ENCODE results near the gene SORBS1. TPM values are rescaled to one million over a fixed set of nuclear protein-coding genes. Genes with fewer than 3 reads are reported as not detected.
A peak's percentile ranks its signal among the peaks of the same experiment; 100 is the strongest.

SORBS1 gene
- total RNA-seq, 1 donor from 2014 or later: 16.1 TPM

GRCh38 chr10:95295031-95295755, 266.0 kb downstream of the SORBS1 start:
- no peak overlapping the region for H3K4me3 Mint-ChIP-seq
- Histone ChIP-seq H2AFZ (replicated peaks) (peak overlapping the region; percentile 97), H3K9ac (no peak overlapping the region), H3F3A (ENCODE audit: low read depth) (peaks cover 17% of the 10 kb centered on the region), H3K27ac (no peak overlapping the region), H3K36me3 (no peaks in the 10 kb centered on the region), H3K4me3 (peak overlapping the region; percentile 15), H3K27me3 (peaks cover 69% of the 10 kb centered on the region), H3K4me2 (peak overlapping the region; percentile 46), H3K4me1 (peaks cover 10% of the 10 kb centered on the region), H3K79me2 (ENCODE audit: low read depth) (no peaks in the 10 kb centered on the region), H3K9me3 (ENCODE audit: low read depth) (no peaks in the 10 kb centered on the region), H4K20me1 (ENCODE audit: low read depth) (no peaks in the 10 kb centered on the region)
- H3K9me3 Mint-ChIP-seq: peaks cover 3% of the 10 kb centered on the region
- peak; percentile 70 for DNase-seq (ENCODE audit: low spot score)
- peaks cover 25% of the 10 kb centered on the region for H3K27me3 Mint-ChIP-seq (ENCODE audit: insufficient read depth, low read depth)
- H3K27ac Mint-ChIP-seq: no peak overlapping the region
- H3K36me3 Mint-ChIP-seq: no peaks in the 10 kb centered on the region
- H3K4me1 Mint-ChIP-seq: peaks cover 3% of the 10 kb centered on the region
- TF ChIP-seq CTCF (IDR thresholded peaks at IDR 0.05): no peak
- peak; percentile 36 for TF ChIP-seq EZH2 (IDR thresholded peaks at IDR 0.05)
- TF ChIP-seq EZH2phosphoT487 (IDR thresholded peaks at IDR 0.05): no peak

- Histone ChIP-seq H3K36me3 (no peaks in the 10 kb centered on the region), H3K4me2 (no peak overlapping the region), H3K79me2 (ENCODE audit: low read depth) (peaks cover 3% of the 10 kb centered on the region), H4K20me1 (ENCODE audit: low read depth) (no peaks in the 10 kb centered on the region), H3K9me3 (ENCODE audit: low read depth) (no peaks in the 10 kb centered on the region), H3K4me3 (no peak overlapping the region), H3F3A (ENCODE audit: low read depth) (peaks cover 17% of the 10 kb centered on the region), H3K9ac (no peak overlapping the region), H3K27me3 (peaks cover 84% of the 10 kb centered on the region), H3K4me1 (peaks cover 22% of the 10 kb centered on the region), H3K27ac (no peak overlapping the region), H2AFZ (replicated peaks) (no peak overlapping the region)
- Mint-ChIP-seq H3K27me3 (ENCODE audit: insufficient read depth, low read depth) (peaks cover 36% of the 10 kb centered on the region), H3K9me3 (peaks cover 6% of the 10 kb centered on the region), H3K27ac (no peak overlapping the region), H3K36me3 (no peaks in the 10 kb centered on the region), H3K4me1 (peaks cover 8% of the 10 kb centered on the region), H3K4me3 (no peak overlapping the region)
- DNase-seq (ENCODE audit: low spot score): no peak
- TF ChIP-seq CTCF (IDR thresholded peaks at IDR 0.05) (no peak), EZH2 (IDR thresholded peaks at IDR 0.05) (no peak), EZH2phosphoT487 (IDR thresholded peaks at IDR 0.05) (no peak)
Measured at GRCh38 chr10:95293631-95294030, 267.5 kb downstream of the SORBS1 start.

GRCh38 chr10:95291365-95292039, 269.7 kb downstream of the SORBS1 start:
- Histone ChIP-seq H3K27ac (no peak overlapping the region), H3K36me3 (no peaks in the 10 kb centered on the region), H3K4me3 (peak overlapping the region; percentile 96), H3K9ac (no peak overlapping the region), H3K79me2 (ENCODE audit: low read depth) (peaks cover 3% of the 10 kb centered on the region), H3K4me2 (peak overlapping the region; percentile 99), H3F3A (ENCODE audit: low read depth) (peaks cover 17% of the 10 kb centered on the region), H3K27me3 (peaks cover 79% of the 10 kb centered on the region), H2AFZ (replicated peaks) (no peak overlapping the region), H3K4me1 (peaks cover 22% of the 10 kb centered on the region), H4K20me1 (ENCODE audit: low read depth) (no peaks in the 10 kb centered on the region), H3K9me3 (ENCODE audit: low read depth) (no peaks in the 10 kb centered on the region)
- no peak for TF ChIP-seq CTCF (IDR thresholded peaks at IDR 0.05)
- no peak for TF ChIP-seq EZH2 (IDR thresholded peaks at IDR 0.05)
- TF ChIP-seq EZH2phosphoT487 (IDR thresholded peaks at IDR 0.05): no peak
- peaks cover 37% of the 10 kb centered on the region for H3K27me3 Mint-ChIP-seq (ENCODE audit: insufficient read depth, low read depth)
- H3K4me3 Mint-ChIP-seq: peak overlapping the region; percentile 86
- H3K9me3 Mint-ChIP-seq: peaks cover 6% of the 10 kb centered on the region
- H3K27ac Mint-ChIP-seq: peak overlapping the region; percentile 37
- no peaks in the 10 kb centered on the region for H3K36me3 Mint-ChIP-seq
- H3K4me1 Mint-ChIP-seq: peaks cover 8% of the 10 kb centered on the region
- no peak for DNase-seq (ENCODE audit: low spot score)

Data from neural progenitor cell (in vitro differentiated cells).